HG03521 (cell line): Measurements from ENCODE around the gene TMEM233.

Experiments
- ATAC-seq: cut with Tn5 transposase; IDR thresholded peaks from one replicate; pipeline ENCODE4 v1.9.1; 2021; ENCODE audit warnings: mild to moderate bottlenecking, moderate library complexity; ENCODE audit not compliant: unreplicated experiment

Gene TMEM233

DNA sequence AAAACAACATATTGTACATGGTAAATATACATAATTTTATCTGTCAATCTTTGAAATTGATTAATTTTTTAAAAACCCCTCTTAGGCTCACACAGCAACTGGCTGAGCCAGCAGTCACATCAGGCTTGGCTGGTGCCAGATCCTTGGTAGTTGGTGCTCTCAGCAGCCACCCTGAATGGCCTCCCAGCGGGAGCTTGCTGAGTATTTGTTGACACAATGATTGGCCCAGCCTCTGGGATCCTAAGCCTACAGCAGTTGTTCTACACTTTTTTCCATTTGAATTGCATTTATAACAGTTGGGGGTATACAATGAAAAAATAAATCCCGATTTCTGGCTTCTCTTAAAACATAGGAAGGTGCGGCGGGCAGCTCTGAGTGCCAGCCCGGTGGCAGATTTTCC, 85.5 kb downstream of the TMEM233 start:
- no peak for ATAC-seq

DNA sequence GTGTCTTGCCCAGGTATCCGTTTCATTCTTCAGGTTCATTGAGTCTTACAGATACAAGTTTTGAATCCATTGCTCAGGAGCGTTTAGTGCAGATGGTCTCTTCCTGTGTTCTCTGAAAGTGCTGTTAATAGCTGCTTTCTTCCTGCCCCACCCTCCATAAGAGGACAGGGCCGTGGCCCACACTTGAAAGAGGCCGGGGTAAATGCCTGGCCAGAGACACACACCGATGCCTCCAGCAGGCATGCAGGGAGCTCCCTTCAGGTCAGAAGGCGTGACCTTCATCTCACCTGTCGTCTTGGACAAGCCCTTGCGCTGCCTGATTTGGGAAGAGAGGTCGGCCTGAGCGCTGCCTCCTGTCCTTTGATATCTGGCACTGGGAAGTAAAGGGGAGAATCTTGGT, 85.9 kb downstream of the TMEM233 start:
- no peak for ATAC-seq

DNA sequence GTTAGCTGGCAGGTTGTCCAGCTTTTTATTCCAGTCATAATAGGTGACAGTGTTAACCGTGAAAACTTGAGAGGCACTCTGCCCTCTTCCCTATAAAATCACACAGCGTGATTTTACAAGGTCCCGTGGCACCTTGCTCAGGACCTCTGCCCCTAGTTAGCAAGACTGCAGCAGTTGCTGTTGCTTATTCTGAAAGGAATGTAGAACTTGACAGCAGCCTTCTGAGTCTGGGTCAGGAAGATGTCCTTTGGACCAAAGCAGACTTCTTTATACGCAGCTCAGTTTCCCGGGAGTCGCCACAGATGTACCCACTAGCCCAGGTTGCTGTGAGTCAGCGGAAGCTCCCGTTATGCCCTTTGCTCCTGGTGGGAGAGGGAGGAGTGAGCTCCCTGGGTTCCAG, 87.5 kb downstream of the TMEM233 start:
- ATAC-seq: no peak

GRCh38 chr12:119681728-119682638, 88.4 kb downstream of the TMEM233 start:
- no peak for ATAC-seq

- peak; percentile 37 for ATAC-seq
Observed at GRCh38 chr12:119682639-119683252, 89.2 kb downstream of the TMEM233 start.

GRCh38 chr12:119683413-119683812, 89.8 kb downstream of the TMEM233 start:
- ATAC-seq: no peak

DNA sequence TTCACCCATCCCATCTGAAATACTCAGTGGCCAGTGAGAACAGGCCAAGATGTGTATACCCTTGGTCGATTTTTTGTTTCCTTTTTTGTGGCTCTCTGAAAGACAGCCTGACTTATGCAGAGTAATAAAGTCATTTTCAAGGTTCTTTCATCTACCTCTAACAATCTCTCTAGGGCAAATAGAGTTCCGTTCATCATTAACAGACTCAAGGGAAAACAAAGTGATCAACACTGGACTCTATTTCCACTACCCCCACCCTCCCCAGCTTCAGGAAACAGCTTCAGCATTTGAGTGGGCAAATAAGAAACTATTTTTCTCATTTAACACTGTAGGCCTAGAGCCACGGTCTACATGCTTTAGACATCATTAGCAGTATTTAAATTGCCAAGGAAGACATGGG, 90.2 kb downstream of the TMEM233 start:
- no peak for ATAC-seq

GRCh38 chr12:119684711-119685369, 91.3 kb downstream of the TMEM233 start:
- no peak for ATAC-seq

- ATAC-seq: no peak
Observed at GRCh38 chr12:119685375-119685774, 91.8 kb downstream of the TMEM233 start.

DNA sequence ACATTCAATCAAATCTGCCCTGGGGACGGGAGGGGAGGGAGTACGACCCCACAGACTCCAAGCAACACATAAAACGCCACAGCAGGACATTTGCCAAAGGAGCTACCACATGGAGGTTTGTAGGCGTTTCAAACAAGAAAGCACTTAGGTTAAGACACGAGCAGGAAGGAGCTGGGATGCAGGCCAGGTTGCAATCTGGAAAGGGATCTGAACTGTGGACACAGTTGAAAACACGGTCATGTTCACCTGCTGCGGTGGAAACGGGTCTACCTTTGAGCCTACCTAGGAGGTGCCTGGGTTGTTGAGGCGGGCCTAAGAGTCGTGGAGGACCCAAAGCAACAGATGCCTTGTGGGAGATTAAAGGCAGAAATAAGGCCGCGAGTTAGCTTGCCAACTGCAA, 92.8 kb downstream of the TMEM233 start:
- no peak for ATAC-seq

GRCh38 chr12:119686776-119687175, 93.2 kb downstream of the TMEM233 start:
- ATAC-seq: no peak

DNA sequence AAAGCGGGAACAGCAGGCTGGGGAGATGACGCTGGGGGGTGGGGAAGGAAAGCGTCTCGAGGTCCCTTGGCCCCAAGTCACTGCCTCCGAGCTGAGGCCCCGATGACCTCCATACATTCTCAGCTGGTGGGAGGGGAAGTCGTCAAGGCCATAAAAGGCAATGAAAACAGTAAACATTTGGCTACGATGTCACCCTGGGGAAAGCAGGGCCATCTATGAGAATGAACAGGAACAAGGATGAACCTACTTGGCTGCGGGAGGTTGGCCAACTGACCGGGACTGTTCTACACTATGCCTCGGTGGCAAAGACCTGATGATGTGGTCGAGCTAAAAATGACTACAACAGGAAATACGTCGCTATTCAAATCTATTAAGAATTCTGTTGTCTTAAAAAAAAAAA, 93.8 kb downstream of the TMEM233 start:
- ATAC-seq: no peak

DNA sequence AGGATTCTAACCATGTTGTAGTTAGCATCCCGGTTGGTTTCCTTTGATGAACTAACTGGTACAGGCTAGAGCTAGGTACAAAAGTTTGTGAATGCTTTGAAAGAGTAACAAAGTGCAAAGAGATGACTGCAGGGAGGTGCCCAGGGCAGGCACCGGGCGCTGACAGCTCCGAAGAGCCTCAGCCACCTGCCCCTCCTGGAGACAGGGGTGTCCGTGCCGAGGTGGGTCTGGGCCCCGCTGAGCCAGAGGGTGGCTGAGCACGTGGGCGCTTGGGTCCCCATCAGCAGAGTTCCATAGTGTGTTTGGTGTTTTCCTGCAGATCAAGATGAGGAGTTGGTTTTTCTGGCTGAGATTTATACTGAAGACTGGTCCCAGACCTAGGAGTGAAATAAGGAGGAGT, 94.3 kb downstream of the TMEM233 start:
- ATAC-seq: no peak

DNA sequence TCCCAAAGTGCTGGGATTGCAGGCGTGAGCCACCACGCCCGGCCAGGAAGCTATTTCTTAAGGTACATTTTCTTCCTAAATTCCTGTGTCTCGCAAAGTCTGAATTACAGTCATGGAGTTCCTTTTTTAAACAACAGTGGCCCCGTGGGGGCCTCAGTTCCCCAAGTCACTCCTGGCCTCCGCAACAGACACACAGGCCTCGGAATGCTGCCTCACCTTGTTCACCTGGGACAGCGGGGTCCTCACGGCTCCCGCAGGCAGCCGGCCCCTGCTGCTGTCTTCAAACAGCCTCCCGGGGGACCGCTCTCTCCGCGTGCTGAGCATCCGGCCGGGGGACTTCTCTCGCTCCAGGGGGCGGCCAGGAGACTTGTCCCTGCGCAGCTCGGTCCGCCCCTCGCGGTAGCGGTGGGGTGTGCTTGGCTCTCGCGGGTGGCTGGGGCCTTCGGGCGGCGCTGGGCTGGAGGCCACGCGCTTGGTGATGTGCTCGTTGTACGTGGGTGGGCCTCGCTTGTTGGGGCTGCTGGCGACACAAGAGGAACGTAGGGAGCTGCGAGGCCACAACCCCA, 96.4 kb downstream of the TMEM233 start:
- no peak for ATAC-seq

DNA sequence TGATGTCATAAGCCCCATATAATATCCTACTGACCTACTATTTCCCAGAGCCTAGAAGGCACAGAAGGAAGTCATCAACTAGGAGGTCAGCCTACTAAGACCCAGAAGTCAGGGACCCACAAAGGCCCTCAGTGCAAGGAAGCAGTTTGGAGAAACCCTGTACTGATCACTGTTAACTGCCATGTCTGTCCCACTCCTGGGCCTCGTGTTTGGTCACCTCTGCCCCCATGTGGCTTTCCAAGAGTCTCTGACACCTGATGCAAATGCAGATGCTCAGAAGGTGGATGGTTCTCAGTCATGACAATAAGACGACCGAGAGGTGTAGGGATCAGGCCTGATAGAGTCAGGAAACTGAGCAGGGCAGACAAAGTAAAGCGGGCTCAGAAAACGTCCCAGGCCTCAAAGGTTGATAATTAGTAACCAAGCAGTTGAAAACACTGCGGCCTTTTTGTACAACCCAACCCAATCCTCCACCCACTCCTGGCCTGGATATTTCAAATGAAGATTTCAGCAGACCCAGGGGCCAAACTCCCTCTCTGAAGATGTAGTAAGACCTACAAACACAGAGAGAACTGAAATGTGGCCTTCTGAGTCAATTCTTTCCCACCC, 97.7 kb downstream of the TMEM233 start:
- ATAC-seq: no peak

GRCh38 chr12:119692410-119692809, 98.8 kb downstream of the TMEM233 start:
- ATAC-seq: no peak
